NT2/D1 (cell line): ENCODE data around the gene MAPK12.

Source experiments
- YY1 ChIP-seq: IDR thresholded peaks from 2 replicates; pipeline ENCODE4 v1.6.1; 2011; ENCODE audit not compliant: insufficient read length, insufficient read depth
- ZNF274 ChIP-seq: IDR thresholded peaks from 2 replicates; pipeline ENCODE4 v1.6.1; 2011; ENCODE audit warnings: mild to moderate bottlenecking, low read depth, low read length

GRCh38 chr22:50253046-50253915, 8.2 kb downstream of the MAPK12 start:
- TF ChIP-seq YY1 (no peak), ZNF274 (no peak)
